SK-N-SH treated with all-trans-retinoic acid at 6 μM for 48 hours (cell line): Measurements from ENCODE around the gene KCNIP4.

ENCODE experiments used
- BACH2 ChIP-seq: fragments of 250-450 bp; sonication (Bioruptor Pico); IDR thresholded peaks from 2 replicates; pipeline ENCODE4 v1.9.0; 2021; ENCODE audit warnings: mild to moderate bottlenecking, borderline replicate concordance
- CREB5 ChIP-seq: fragments of 250-450 bp; sonication (Bioruptor Pico); IDR thresholded peaks from 2 replicates; pipeline ENCODE4 v1.5.1; 2020; ENCODE audit warnings: low read depth, mild to moderate bottlenecking, moderate library complexity
- GLIS3 ChIP-seq: fragments of 250-450 bp; sonication (Bioruptor Pico); IDR thresholded peaks from 2 replicates; pipeline ENCODE4 v1.5.0; 2020; ENCODE audit warnings: mild to moderate bottlenecking, moderate library complexity
- OSR1 ChIP-seq: fragments of 250-450 bp; sonication (Bioruptor Pico); IDR thresholded peaks from 2 replicates; pipeline ENCODE4 v1.8.0; 2022; ENCODE audit warnings: moderate library complexity, mild to moderate bottlenecking, inconsistent platforms
- PATZ1 ChIP-seq: fragments of 250-450 bp; sonication (Bioruptor Pico); IDR thresholded peaks from 2 replicates; pipeline ENCODE4 v1.8.0; 2020; ENCODE audit warnings: mild to moderate bottlenecking, moderate library complexity, borderline replicate concordance
- SNAI2 ChIP-seq: fragments of 250-450 bp; sonication (Bioruptor Pico); IDR thresholded peaks from 2 replicates; pipeline ENCODE4 v1.5.0; 2020; ENCODE audit warnings: mild to moderate bottlenecking, moderate library complexity
- TCF4 ChIP-seq: fragments of 250-450 bp; sonication (Bioruptor Pico); IDR thresholded peaks from 2 replicates; pipeline ENCODE4 v1.8.0; 2021; ENCODE audit warnings: mild to moderate bottlenecking, moderate library complexity, borderline replicate concordance
- TOX ChIP-seq: fragments of 250-450 bp; sonication (Bioruptor Pico); IDR thresholded peaks from 2 replicates; pipeline ENCODE4 v1.8.0; 2021; ENCODE audit warnings: mild to moderate bottlenecking, moderate library complexity, borderline replicate concordance
- ZC3H10 ChIP-seq: fragments of 250-450 bp; sonication (Bioruptor Pico); IDR thresholded peaks from 2 replicates; pipeline ENCODE4 v1.5.1; 2021; ENCODE audit warnings: mild to moderate bottlenecking, moderate library complexity
- ZFP3 ChIP-seq: fragments of 250-450 bp; sonication (Bioruptor Pico); IDR thresholded peaks from 2 replicates; pipeline ENCODE4 v1.5.0; 2020; ENCODE audit warnings: mild to moderate bottlenecking, moderate library complexity

DNA sequence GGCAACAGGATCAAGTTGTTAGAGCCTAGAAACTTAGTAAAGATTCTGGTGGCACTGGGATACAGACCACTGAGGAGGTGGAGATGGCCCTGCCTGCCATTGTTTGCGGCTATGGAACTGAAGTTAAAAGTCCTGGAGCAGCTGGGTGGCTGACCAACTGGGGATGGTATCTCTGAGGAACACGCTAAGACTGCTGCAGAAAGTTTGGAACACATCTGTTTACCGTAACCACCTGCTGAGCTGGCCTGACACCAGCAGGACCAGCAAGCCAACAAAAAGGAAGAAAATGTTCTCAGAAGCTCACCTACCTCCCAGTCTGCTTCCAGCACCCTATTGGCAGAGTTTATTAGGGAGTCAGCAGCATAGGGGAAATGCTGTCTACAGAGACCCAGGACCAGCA, 1265.7 kb downstream of the KCNIP4 start:
- TF ChIP-seq TOX (CRISPR knock-in tag) (no peak), PATZ1 (CRISPR knock-in tag) (no peak), CREB5 (CRISPR knock-in tag) (no peak), BACH2 (no peak), ZFP3 (CRISPR knock-in tag) (no peak), TCF4 (no peak), OSR1 (no peak), GLIS3 (CRISPR knock-in tag) (no peak), SNAI2 (CRISPR knock-in tag) (no peak), ZC3H10 (no peak)
